Subcutaneous abdominal adipose tissue (tissue), 5 donors: ENCODE measurements around the gene CENPVL3.
"Not testable (repeated sequence)": the region's sequence is repeated elsewhere in the genome, so short reads cannot be mapped to it uniquely, and the experiment has no call there.

Experiments
- H3K27ac ChIP-seq: one replicate; pipeline ENCODE4 v1.7.0; 2013; ENCODE audit warnings: low read depth, mild to moderate bottlenecking, inconsistent platforms, low read length, moderate library complexity
- H3K27me3 ChIP-seq, 5 donors: one replicate each; pipeline ENCODE4 v1.7.0; 2013; ENCODE audit warnings: low read length in 5 of 5, inconsistent platforms in 1 of 5; ENCODE audit not compliant: control insufficient read depth in 5 of 5, insufficient read depth in 4 of 5
- H3K36me3 ChIP-seq, 5 donors: one replicate each; pipeline ENCODE4 v1.7.0; 2013; ENCODE audit warnings: low read length in 5 of 5; ENCODE audit not compliant: control insufficient read depth in 5 of 5, insufficient read depth in 5 of 5
- H3K4me1 ChIP-seq, 5 donors: one replicate each; pipeline ENCODE4 v1.7.0; 2013; ENCODE audit warnings: low read length in 5 of 5, mild to moderate bottlenecking in 3 of 5, moderate library complexity in 1 of 5; ENCODE audit not compliant: control insufficient read depth in 5 of 5, insufficient read depth in 5 of 5
- H3K4me3 ChIP-seq, 5 donors: one replicate each; pipeline ENCODE4 v1.7.0; 2013; ENCODE audit warnings: low read length in 5 of 5, low read depth in 1 of 5
- H3K9ac ChIP-seq, 5 donors: one replicate each; pipeline ENCODE4 v1.7.0; 2013; ENCODE audit warnings: low read length in 5 of 5, mild to moderate bottlenecking in 4 of 5, moderate library complexity in 3 of 5
- H3K9me3 ChIP-seq, 5 donors: one replicate each; pipeline ENCODE4 v1.7.0; 2013; ENCODE audit warnings: low read length in 5 of 5; ENCODE audit not compliant: control insufficient read depth in 5 of 5
- donor health status: healthy.
- donor health status: healthy.
- donor health status: healthy.
- donor health status: healthy.
- donor health status: healthy.

CENPVL3 gene

GRCh38 chrX:51618241-51619155 is at the start of gene CENPVL3:
Gene CENPVL3 (minus strand): TSS chrX:51618912. CDS start chrX:51618873, 39 bp downstream.
- not testable (repeated sequence) for H3K4me1 ChIP-seq, H3K9ac ChIP-seq, H3K9me3 ChIP-seq, H3K4me3 ChIP-seq, H3K27ac ChIP-seq, H3K36me3 ChIP-seq
- peaks cover 5 to 26% (median 17%) of the 10 kb centered on the region in 5 donors for H3K27me3 ChIP-seq

GRCh38 chrX:51665981-51666380 is 47.3 kb upstream of the CENPVL3 start:
- Histone ChIP-seq H3K9ac (no peak overlapping the region), H3K9me3 (no peaks in the 10 kb centered on the region), H3K36me3 (no peaks in the 10 kb centered on the region), H3K27ac (no peak overlapping the region), H3K27me3 (peaks cover 0 to 10% (median 6%) of the 10 kb centered on the region in 5 donors), H3K4me3 (no peak overlapping the region), H3K4me1 (no peaks in the 10 kb centered on the region)

- Histone ChIP-seq H3K27me3 (peaks cover 6 to 28% (median 23%) of the 10 kb centered on the region in 5 donors), H3K36me3 (no peaks in the 10 kb centered on the region), H3K4me3 (no peak overlapping the region), H3K4me1 (no peaks in the 10 kb centered on the region), H3K9me3 (no peaks in the 10 kb centered on the region), H3K9ac (no peak overlapping the region), H3K27ac (no peak overlapping the region)
Observed at GRCh38 chrX:51643377-51643776, 24.7 kb upstream of the CENPVL3 start.

GRCh38 chrX:51641421-51642021 is 22.8 kb upstream of the CENPVL3 start:
- H3K27ac ChIP-seq: no peak overlapping the region
- H3K4me3 ChIP-seq: no peak overlapping the region
- no peaks in the 10 kb centered on the region for H3K4me1 ChIP-seq
- no peak overlapping the region for H3K9ac ChIP-seq
- H3K27me3 ChIP-seq: peaks cover 13 to 40% (median 33%) of the 10 kb centered on the region in 5 donors
- no peaks in the 10 kb centered on the region for H3K9me3 ChIP-seq
- no peaks in the 10 kb centered on the region for H3K36me3 ChIP-seq

GRCh38 chrX:51636511-51636910 is 17.8 kb upstream of the CENPVL3 start:
- not testable (repeated sequence) for H3K4me1 ChIP-seq, H3K36me3 ChIP-seq, H3K27ac ChIP-seq, H3K9ac ChIP-seq, H3K9me3 ChIP-seq, H3K4me3 ChIP-seq
- H3K27me3 ChIP-seq: peaks cover 13 to 35% (median 25%) of the 10 kb centered on the region in 5 donors

- no peaks in the 10 kb centered on the region for H3K4me1 ChIP-seq
- H3K27ac ChIP-seq: no peak overlapping the region
- no peaks in the 10 kb centered on the region for H3K36me3 ChIP-seq
- H3K4me3 ChIP-seq: no peak overlapping the region
- H3K27me3 ChIP-seq: peaks cover 14 to 39% (median 21%) of the 10 kb centered on the region in 5 donors
- no peaks in the 10 kb centered on the region for H3K9me3 ChIP-seq
- H3K9ac ChIP-seq: no peak overlapping the region
Observed at GRCh38 chrX:51614353-51615012, 4.2 kb downstream of the CENPVL3 start.

- Histone ChIP-seq H3K4me3 (no peak overlapping the region), H3K27me3 (peaks cover 11 to 29% (median 13%) of the 10 kb centered on the region in 5 donors), H3K27ac (no peak overlapping the region), H3K4me1 (peaks cover 0 to 6% (median 0%) of the 10 kb centered on the region in 5 donors), H3K9ac (no peak overlapping the region), H3K36me3 (no peaks in the 10 kb centered on the region), H3K9me3 (no peaks in the 10 kb centered on the region)
Observed at GRCh38 chrX:51608766-51609165, 9.9 kb downstream of the CENPVL3 start.

- H3K9ac ChIP-seq: no peak overlapping the region
- no peaks in the 10 kb centered on the region for H3K9me3 ChIP-seq
- peaks cover 12 to 26% (median 13%) of the 10 kb centered on the region in 5 donors for H3K27me3 ChIP-seq
- no peak overlapping the region for H3K4me3 ChIP-seq
- no peaks in the 10 kb centered on the region for H3K36me3 ChIP-seq
- H3K4me1 ChIP-seq: peaks cover 0 to 6% (median 0%) of the 10 kb centered on the region in 5 donors
- no peak overlapping the region for H3K27ac ChIP-seq
Observed at GRCh38 chrX:51608126-51608525, 10.6 kb downstream of the CENPVL3 start.

GRCh38 chrX:51606446-51606845 is 12.3 kb downstream of the CENPVL3 start:
- Histone ChIP-seq H3K9ac (no peak overlapping the region), H3K9me3 (no peaks in the 10 kb centered on the region), H3K4me1 (peaks cover 0 to 6% (median 0%) of the 10 kb centered on the region in 5 donors), H3K4me3 (no peak overlapping the region), H3K27ac (no peak overlapping the region), H3K36me3 (no peaks in the 10 kb centered on the region), H3K27me3 (peaks cover 3 to 20% (median 10%) of the 10 kb centered on the region in 5 donors)

- Histone ChIP-seq H3K4me3 (no peak overlapping the region), H3K27ac (no peak overlapping the region), H3K4me1 (no peaks in the 10 kb centered on the region), H3K9me3 (no peaks in the 10 kb centered on the region), H3K9ac (no peak overlapping the region), H3K36me3 (no peaks in the 10 kb centered on the region), H3K27me3 (peaks cover 0 to 17% (median 2%) of the 10 kb centered on the region in 5 donors)
Observed at GRCh38 chrX:51598899-51599298, 19.8 kb downstream of the CENPVL3 start.
